Fibroblast of villous mesenchyme (primary cell): Measurements from ENCODE around the gene SLC10A3. TPM values are rescaled to one million over a fixed set of nuclear protein-coding genes. Genes with fewer than 3 reads are reported as not detected.

Experiments
- DNase-seq: peaks from one replicate; pipeline ENCODE4 v3.0.0-alpha.2; 2010; ENCODE audit warnings: low read depth
- H3K4me3 ChIP-seq: 2 replicates; pipeline ENCODE4 v1.5.1; 2011; ENCODE audit warnings: low read depth, mild to moderate bottlenecking, low read length
- total RNA-seq: library from RNA; depleted of rRNA; stranded (reverse); fragments of >200 nt; gene quantifications from 2 replicates; pipeline ENCODE4 v1.2.3, GENCODE V29; 2012
- TF ChIP-seq, protein P1 (sequence below): IDR thresholded peaks from 2 replicates; pipeline ENCODE4 v1.5.1; 2012; ENCODE audit warnings: low read depth, mild to moderate bottlenecking, low read length; ENCODE audit not compliant: insufficient read depth

SLC10A3 gene
- total RNA-seq, 1 donor: 31.5 TPM

DNA sequence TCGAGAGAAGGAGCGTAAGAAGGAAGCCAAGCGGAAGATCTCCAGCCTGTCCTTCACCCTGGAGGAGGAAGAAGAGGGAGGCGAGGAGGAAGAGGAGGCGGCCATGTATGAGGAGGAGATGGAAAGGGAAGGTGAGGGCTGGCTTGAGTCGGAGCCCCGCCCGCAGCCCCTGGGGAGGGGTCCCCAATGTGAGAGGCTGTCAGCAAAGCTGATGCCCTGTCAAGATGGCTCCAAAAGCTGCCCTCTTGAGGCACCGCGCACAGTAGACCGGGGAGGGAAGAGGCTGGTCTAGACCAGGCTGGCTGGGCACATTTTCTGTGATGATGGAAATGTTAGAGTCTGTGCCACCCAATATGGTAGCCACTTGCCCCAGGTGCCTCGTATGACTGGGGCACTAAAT is 44.0 kb downstream of the SLC10A3 start:
- no peak for DNase-seq
- TF ChIP-seq, protein P1, sequence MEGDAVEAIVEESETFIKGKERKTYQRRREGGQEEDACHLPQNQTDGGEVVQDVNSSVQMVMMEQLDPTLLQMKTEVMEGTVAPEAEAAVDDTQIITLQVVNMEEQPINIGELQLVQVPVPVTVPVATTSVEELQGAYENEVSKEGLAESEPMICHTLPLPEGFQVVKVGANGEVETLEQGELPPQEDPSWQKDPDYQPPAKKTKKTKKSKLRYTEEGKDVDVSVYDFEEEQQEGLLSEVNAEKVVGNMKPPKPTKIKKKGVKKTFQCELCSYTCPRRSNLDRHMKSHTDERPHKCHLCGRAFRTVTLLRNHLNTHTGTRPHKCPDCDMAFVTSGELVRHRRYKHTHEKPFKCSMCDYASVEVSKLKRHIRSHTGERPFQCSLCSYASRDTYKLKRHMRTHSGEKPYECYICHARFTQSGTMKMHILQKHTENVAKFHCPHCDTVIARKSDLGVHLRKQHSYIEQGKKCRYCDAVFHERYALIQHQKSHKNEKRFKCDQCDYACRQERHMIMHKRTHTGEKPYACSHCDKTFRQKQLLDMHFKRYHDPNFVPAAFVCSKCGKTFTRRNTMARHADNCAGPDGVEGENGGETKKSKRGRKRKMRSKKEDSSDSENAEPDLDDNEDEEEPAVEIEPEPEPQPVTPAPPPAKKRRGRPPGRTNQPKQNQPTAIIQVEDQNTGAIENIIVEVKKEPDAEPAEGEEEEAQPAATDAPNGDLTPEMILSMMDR: no peak
- H3K4me3 ChIP-seq: no peak overlapping the region

DNA sequence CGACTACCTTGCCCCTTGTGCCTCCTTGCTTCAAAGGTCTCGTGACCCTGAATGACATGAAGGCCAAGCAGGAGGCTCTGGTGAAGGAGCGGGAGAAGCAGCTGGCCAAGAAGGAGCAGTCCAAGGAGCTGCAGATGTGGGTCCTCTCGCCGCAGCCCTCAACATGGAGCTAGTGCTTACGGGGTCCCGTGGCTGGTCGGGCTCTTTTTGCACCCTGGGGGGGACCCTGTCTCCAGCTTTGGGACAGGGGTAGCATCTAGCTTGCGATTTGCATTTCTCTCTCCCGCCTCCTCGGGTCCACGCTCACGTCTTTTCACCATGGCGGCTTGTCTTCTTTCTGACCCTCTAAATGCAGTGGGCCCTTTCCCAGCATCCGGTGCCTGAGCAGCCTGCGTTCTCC is 44.7 kb downstream of the SLC10A3 start:
- H3K4me3 ChIP-seq: no peak overlapping the region
- TF ChIP-seq, protein P1: no peak
- no peak for DNase-seq

DNA sequence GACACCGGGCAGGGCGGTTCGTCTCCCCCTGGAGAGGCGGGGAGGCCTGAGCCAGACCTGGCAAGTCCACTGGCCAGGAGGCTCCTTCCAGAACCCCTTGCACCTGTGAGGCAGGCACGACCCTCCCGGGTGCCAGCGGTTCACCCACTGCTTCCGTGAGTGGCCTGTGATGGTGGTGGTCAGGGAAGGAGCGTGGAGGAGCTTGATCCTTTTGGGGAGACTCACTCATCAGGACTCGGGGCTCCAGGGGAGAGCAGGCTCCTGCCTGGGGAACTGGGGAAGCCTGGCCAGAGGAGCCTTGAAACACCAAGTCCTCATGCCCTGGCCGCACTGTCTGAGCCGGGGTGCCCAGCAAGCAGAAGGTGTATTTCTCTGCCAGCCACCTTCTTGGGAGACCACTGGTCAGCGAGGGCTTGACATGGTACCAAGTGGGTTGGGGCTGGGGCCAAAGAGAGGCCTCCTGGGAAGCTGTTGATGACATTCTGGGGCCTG is 45.6 kb downstream of the SLC10A3 start:
- peak overlapping the region; percentile 66 for H3K4me3 ChIP-seq
- TF ChIP-seq, protein P1: no peak
- no peak for DNase-seq

DNA sequence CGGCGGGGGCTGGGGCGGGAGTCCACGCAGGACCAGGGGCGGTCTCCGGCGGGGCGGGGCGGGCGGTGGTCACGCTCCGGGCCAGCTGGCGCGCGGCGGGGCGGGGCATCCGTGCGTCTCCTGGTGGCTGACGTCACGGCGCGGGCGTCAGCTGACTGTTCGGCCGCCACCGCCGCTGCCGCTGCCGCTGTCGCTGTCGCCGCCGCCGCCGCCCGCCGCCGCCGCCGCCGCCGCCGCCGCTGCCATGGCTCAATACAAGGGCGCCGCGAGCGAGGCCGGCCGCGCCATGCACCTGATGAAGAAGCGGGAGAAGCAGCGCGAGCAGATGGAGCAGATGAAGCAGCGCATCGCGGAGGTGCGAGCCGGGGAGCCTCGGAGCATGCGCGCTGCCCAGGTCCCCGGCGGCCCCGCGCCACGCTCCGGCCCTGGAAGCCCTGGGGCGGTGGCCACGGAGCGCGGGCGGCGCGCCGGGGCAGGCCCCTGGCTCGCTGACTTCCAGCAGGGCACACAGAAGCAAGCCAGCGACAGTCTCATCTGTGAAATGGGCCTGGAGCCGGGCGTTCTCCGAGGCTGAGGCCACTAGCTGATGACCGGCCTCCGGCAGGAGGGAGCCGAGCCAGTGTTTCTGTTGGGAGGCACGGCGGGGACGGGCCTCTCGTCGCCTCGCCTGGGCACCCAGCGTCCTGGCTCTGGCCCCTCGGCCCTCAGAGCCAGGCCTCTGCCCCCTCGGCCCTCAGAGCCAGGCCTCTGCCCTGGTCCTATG is 46.3 kb downstream of the SLC10A3 start, which contains the start of gene FAM50A:
FAM50A (plus strand) TSS at position 150 of the 763 bp plus-strand sequence; CDS start at position 245, 95 bp downstream.
- peak within 1 kb of the TSS; percentile 66 for H3K4me3 ChIP-seq
- peak; percentile 65 for DNase-seq
- TF ChIP-seq, protein P1: no peak

DNA sequence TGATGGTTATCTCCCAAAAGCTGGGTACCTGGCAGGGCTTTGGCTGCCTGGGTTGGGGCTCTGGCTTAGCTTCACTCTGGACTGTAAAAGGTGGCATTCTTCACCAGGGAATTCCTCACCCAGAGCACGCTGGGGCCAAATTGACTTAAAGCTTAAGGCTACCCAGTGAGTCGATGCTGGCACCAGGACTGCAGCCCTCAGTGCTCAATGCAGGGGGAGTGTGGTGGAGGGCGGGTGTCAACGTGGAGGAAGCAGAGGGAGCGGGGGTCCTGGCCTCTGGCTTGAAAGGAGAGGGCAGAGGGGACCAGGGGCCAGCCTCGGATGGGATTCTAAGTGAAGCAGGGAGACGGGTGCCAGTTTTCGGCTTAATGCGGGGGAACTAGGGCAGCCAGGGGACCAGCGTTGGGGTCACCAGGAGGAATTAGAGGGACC is 46.9 kb downstream of the SLC10A3 start:
- TF ChIP-seq, protein P1: no peak
- peak overlapping the region; percentile 44 for H3K4me3 ChIP-seq
- DNase-seq: peak; percentile 5

DNA sequence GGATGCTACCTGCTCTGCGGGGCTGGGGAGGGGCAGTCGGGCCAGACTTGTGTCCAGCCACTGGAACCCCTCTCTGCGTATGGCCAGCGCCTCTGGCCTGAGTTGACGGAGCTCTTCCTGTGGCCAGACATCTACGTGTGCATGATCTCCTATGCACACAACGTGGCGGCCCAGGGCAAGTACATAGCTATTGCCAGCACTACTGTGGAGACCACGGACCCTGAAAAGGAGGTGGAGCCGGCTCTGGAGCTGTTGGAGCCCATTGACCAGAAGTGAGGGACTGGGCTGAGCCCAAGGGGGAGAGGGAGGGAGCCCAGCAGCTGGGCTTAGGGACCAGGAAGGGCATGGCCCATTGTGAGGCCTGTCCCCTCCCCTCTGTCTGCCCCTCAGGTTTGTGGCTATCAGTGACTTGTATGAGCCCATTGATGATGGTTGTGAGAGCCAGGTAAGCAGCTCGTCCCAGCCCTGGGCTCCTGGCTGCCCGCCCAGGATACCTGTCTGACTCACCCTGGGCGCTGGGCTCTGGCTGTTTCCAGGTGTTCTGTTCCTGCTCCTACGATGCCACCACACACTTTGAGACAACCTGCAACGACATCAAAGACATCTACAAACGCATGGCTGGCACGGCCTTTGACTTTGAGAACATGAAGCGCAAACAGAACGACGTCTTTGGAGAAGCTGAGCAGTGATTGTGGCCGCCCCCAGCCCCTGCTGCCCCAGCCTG is 48.3 kb downstream of the SLC10A3 start:
- DNase-seq: no peak
- TF ChIP-seq, protein P1: no peak
- no peak overlapping the region for H3K4me3 ChIP-seq
